HG03521 (cell line): Measurements from ENCODE around the gene CDH13.

Source experiments
- ATAC-seq: cut with Tn5 transposase; IDR thresholded peaks from one replicate; pipeline ENCODE4 v1.9.1; 2021; ENCODE audit warnings: mild to moderate bottlenecking, moderate library complexity; ENCODE audit not compliant: unreplicated experiment

Gene CDH13

GRCh38 chr16:83623091-83623730 is 996.4 kb downstream of the CDH13 start:
- ATAC-seq, result no peak

- ATAC-seq, result no peak
Observed at GRCh38 chr16:83623892-83624291, 997.1 kb downstream of the CDH13 start.

GRCh38 chr16:83624429-83625120 is 997.8 kb downstream of the CDH13 start:
- ATAC-seq, result no peak

- ATAC-seq, result no peak
Observed at GRCh38 chr16:83626204-83626603, 999.4 kb downstream of the CDH13 start.

GRCh38 chr16:83626676-83627075 is 999.9 kb downstream of the CDH13 start:
- ATAC-seq, result no peak

- no peak for ATAC-seq
Observed at GRCh38 chr16:83627996-83628395, 1001.2 kb downstream of the CDH13 start.

- ATAC-seq, result no peak
Observed at GRCh38 chr16:83629426-83629825, 1002.7 kb downstream of the CDH13 start.

GRCh38 chr16:83629836-83630235 is 1003.1 kb downstream of the CDH13 start:
- ATAC-seq, result no peak

GRCh38 chr16:83630979-83631378 is 1004.2 kb downstream of the CDH13 start:
- no peak for ATAC-seq

GRCh38 chr16:83633286-83633685 is 1006.5 kb downstream of the CDH13 start:
- ATAC-seq, result no peak

- ATAC-seq, result no peak
Observed at GRCh38 chr16:83648347-83648746, 1021.6 kb downstream of the CDH13 start.

GRCh38 chr16:83651871-83652270 is 1025.1 kb downstream of the CDH13 start:
- ATAC-seq, result no peak

- no peak for ATAC-seq
Observed at GRCh38 chr16:83652943-83653342, 1026.2 kb downstream of the CDH13 start.

GRCh38 chr16:83653785-83654184 is 1027.0 kb downstream of the CDH13 start:
- ATAC-seq, result no peak

GRCh38 chr16:83660282-83660681 is 1033.5 kb downstream of the CDH13 start:
- no peak for ATAC-seq

- no peak for ATAC-seq
Observed at GRCh38 chr16:83661656-83662055, 1034.9 kb downstream of the CDH13 start.

GRCh38 chr16:83666449-83666848 is 1039.7 kb downstream of the CDH13 start:
- ATAC-seq, result no peak

- ATAC-seq, result no peak
Observed at GRCh38 chr16:83669456-83669855, 1042.7 kb downstream of the CDH13 start.

GRCh38 chr16:83674931-83675535 is 1048.3 kb downstream of the CDH13 start:
- ATAC-seq, result no peak

- no peak for ATAC-seq
Observed at GRCh38 chr16:83676086-83676485, 1049.3 kb downstream of the CDH13 start.

- ATAC-seq, result no peak
Observed at GRCh38 chr16:83680980-83681379, 1054.2 kb downstream of the CDH13 start.

GRCh38 chr16:83681381-83681956 is 1054.7 kb downstream of the CDH13 start:
- no peak for ATAC-seq
